Measurements from ENCODE around the gene SAYSD1. TPM values are rescaled to one million over a fixed set of nuclear protein-coding genes. Genes with fewer than 3 reads are reported as not detected.

SAYSD1 gene
- total RNA-seq, 1 donor: 10.8 TPM

- DNase-seq (ENCODE audit: low read depth in 2 of 3, low spot score in 2 of 3): no peak
Observed at GRCh38 chr6:39111280-39111679, 3.7 kb downstream of the SAYSD1 start.

DNA sequence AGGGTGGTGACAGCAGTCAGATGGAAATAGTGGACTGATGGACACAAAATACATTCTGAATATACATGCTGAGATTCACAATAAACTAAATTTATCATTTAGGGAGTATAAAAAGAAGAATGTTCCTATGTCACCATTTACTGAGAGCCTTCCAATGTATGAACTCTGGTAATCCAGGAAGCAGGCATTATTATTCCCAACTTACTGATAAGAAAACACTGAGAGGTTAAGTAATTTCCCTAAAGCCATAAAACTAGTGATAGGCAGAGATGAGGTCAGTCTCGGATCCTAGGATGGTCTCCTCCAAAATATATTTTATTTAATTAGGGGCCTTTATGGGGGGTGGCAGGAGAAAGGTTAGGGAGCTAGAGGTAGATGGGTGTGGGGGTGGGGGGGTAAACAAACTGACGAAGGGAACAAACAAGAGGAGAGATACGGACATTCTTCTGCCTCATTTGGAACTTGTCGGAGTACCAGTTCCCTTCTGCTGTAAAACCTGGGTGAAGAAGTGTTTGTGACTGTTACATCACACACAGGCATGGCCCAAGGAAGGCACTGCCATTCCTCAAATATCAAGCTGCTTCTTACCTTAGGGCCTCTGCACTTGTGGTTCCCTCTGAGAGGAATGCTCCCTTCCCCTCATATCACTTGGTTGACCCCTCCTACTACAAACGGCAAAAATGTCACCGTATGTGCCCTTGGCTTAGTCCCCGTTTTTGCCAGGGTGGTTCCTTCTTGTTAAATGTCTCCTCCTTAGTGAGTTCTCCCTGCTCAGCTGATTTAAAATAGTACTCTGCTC lies 6.7 kb downstream of the SAYSD1 start:
- no peak for DNase-seq (ENCODE audit: low read depth in 2 of 3, low spot score in 2 of 3)

DNA sequence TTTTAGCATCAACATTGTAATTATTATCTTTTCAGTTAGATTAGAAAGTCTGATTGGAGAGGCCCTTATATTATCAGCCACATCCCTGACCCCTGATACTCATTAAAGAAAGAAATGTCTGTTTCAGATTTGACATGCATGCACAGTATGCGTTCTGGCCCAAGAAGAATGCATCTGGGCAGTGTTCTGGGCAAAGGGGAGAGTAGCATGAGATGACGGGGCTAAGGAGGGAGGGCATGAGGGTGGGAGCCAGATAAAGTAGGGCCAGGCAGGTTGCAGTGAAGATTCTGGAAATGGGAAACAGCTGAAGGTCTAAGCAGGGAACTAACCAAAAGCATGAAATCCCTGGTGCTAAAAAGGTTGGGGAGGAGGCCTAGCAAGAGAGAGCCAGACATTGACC lies 7.3 kb downstream of the SAYSD1 start:
- DNase-seq (ENCODE audit: low read depth in 2 of 3, low spot score in 2 of 3): no peak

GRCh38 chr6:39107034-39107433 lies 8.0 kb downstream of the SAYSD1 start:
- DNase-seq (ENCODE audit: low read depth in 2 of 3, low spot score in 2 of 3): no peak

DNA sequence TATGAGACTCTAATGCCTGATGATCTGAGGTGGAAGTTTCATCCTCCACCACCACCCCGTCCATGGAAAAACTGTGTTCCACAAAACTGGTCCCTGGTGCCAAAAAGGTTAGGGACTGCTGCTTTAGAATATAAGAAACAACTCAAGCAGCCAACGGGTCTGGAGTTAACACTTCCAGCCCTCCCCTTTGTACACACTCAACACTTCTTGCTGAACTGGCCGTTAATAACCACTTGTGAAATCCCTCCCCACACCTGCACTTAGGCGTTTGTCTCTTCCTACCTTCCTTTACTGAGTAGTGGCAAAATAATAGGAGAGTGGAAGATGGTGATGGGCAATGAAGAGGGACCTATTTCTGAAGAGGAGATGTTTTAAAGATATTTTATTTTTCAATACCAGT lies 10.5 kb downstream of the SAYSD1 start:
- DNase-seq (ENCODE audit: low read depth in 2 of 3, low spot score in 2 of 3): no peak

DNA sequence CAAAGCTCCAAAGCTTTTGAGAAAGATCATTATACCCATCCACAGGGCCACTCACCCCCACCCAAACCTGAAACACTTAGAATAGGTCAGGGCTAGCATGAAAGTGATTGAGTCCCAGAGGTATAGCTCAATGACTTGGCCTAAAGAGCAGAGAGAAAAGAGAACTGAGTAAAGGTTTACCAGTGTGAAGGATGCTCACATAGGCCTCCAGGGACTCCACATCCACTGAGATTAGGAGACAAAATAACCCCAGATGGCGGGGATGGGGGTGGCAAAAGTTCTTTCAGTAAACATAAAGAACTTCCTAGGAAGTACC lies 12.2 kb downstream of the SAYSD1 start:
- DNase-seq (ENCODE audit: low read depth in 2 of 3, low spot score in 2 of 3): no peak

DNA sequence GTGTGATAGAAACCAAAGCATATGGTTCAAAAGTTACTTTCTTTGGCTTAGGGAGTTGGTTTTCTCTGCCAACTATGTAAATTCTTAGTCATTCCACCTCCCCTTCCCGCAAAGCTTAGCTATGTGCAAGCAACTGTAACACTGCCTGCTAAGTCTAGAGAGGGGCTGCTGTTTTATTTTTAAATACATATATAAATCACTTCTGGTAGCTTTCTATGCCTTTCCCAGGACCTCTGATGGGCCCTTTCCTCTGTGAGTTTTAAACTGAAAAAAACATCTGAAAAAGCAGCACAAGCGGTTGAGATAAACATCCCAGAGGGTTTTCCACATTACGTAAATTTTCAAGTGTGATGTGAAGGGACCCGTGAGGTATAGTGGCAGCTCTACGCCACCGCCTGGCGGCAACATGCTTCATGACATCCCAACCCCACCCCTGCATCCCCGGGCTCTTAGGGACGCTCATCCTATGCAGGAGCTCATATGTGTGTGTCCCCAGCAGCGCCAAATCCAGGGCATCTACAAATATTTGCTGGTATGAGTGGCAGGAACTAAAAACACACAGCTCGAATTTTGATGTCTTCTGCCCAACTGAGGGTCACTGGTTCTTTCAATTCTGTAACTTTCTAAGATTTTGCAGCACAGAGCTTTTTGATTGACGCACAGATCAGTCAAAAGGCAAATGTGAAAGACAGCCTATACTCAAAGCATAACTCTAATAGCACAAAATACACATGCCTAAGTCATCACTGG lies 12.7 kb downstream of the SAYSD1 start:
- DNase-seq (ENCODE audit: low read depth in 2 of 3, low spot score in 2 of 3): peak in 1 of 3 donors; percentile 55

- DNase-seq (ENCODE audit: low read depth in 2 of 3, low spot score in 2 of 3): peak in 1 of 3 donors; percentile 55
Observed at GRCh38 chr6:39100358-39100757, 14.6 kb downstream of the SAYSD1 start.

- DNase-seq (ENCODE audit: low read depth in 2 of 3, low spot score in 2 of 3): no peak
Observed at GRCh38 chr6:39095578-39095977, 19.4 kb downstream of the SAYSD1 start.

- DNase-seq (ENCODE audit: low read depth in 2 of 3, low spot score in 2 of 3): no peak
Observed at GRCh38 chr6:39093149-39093708, 21.8 kb downstream of the SAYSD1 start.

DNA sequence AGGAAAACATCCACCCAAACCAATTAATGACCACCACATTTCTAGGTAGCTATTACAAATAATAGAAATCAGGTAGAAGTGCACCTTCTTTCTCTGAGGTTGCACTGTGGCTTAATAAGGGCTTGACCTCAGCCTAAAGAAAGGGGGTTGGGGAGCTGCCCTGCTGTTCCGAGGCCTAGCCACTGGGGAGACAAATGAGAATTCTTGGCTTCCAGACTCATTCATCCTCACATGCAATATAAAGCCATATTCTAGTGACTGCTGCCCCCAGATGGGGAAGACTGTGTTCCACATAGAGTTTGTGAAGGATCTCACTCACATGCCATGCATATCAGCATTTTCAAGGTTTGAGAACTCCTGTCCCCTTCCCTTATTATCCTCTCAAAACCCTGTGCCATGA lies 22.9 kb downstream of the SAYSD1 start:
- DNase-seq (ENCODE audit: low read depth in 2 of 3, low spot score in 2 of 3): peak in 2 of 3 donors; percentile 44 to 66

GRCh38 chr6:39091220-39091619 lies 23.8 kb downstream of the SAYSD1 start:
- no peak for DNase-seq (ENCODE audit: low read depth in 2 of 3, low spot score in 2 of 3)

DNA sequence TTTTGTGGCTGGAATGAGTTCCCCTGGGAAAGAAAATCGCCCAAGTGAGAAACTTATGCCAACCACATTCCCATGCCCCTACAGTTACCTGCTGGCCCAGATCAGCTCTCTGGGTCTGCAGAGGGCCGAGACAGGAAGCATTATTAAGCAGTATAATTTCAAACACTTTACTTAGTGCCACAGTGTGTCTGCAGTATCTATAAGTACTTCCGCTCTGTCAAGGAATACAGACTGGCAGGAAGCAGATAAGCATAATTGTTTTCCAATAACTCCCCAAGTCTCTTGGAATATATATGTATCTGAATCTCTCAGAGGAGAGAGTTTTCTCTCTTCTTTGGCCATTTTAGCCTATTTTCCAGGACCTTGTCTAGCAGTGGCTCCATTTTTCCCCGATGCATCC lies 24.9 kb downstream of the SAYSD1 start:
- DNase-seq (ENCODE audit: low read depth in 2 of 3, low spot score in 2 of 3): peak in 1 of 3 donors; percentile 71

DNA sequence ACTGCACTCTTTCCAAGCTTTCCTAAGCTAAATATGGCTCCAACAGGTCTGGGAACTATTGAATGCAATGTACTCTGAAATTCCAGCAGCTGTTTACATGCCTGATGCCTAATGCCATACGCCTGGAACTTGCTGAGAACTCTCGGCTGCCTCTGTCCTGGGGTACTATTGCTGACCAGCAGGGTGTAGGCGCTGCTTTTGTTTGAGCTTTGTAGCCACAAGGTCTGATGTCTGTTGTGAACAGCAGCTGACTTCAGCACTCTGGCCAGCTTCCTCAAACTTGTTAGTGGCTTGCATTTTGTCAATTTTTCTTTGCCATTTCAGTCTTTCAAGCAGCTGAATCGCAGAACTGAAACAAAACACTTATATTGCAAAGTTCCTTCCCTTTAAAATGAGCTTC lies 26.7 kb downstream of the SAYSD1 start:
- DNase-seq (ENCODE audit: low read depth in 2 of 3, low spot score in 2 of 3): peak in 2 of 3 donors; percentile 67 to 84

- no peak for DNase-seq (ENCODE audit: low read depth in 2 of 3, low spot score in 2 of 3)
Observed at GRCh38 chr6:39087197-39087596, 27.8 kb downstream of the SAYSD1 start.

DNA sequence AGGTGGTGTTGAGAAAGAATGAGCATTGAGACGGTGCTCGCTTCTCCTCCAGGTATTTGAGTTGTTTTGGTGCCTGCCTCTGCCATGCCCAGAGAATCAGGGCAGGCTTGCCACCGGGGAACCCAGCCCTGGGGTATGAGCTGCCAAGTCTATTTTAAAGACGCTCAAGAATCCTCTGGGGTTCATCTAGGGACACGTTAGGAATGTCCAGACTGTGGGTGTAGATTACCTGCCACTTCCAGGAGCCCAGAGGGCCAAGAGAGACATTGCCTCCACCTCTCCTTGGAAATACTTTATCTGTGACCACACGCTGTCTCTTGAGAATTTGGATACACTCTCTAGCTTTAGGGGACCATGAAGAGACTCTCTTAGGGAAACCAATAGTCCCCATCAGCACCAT lies 28.3 kb downstream of the SAYSD1 start:
- no peak for DNase-seq (ENCODE audit: low read depth in 2 of 3, low spot score in 2 of 3)

GRCh38 chr6:39086294-39086693 lies 28.7 kb downstream of the SAYSD1 start:
- no peak for DNase-seq (ENCODE audit: low read depth in 2 of 3, low spot score in 2 of 3)

DNA sequence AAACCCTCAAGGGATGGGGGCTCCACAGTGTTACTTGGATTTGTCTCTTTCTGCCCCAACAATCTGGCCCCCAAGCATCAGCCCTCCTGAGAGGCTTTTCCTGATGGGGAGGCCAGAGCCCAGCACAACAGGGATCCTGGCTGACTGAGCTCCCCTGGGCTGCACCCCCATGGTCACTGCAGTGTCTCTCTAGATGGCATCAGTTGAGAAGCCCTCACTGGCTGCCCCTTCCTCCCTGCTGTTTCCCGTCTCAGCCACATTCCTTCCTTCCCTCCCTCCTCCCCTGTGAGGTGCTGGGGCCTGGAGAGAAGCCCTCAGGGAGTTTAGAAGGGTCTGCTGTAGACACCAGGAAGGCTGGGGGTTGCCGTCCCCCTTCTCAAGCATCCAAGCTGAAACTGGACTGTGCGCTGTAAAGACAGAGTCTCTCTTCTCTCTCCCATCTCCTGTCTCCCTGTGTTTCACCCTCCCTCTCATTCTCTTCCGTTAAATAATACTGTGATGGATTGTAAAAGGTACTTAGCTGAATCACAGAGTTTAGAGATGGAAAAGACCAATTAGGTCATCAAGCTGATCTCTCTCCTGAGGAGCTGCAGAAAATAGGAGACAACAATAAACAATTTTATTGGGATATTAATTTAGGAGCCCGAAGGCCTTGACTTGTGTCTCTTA lies 29.7 kb downstream of the SAYSD1 start:
- no peak for DNase-seq (ENCODE audit: low read depth in 2 of 3, low spot score in 2 of 3)

- no peak for DNase-seq (ENCODE audit: low read depth in 2 of 3, low spot score in 2 of 3)
Observed at GRCh38 chr6:39084506-39084905, 30.5 kb downstream of the SAYSD1 start.

DNA sequence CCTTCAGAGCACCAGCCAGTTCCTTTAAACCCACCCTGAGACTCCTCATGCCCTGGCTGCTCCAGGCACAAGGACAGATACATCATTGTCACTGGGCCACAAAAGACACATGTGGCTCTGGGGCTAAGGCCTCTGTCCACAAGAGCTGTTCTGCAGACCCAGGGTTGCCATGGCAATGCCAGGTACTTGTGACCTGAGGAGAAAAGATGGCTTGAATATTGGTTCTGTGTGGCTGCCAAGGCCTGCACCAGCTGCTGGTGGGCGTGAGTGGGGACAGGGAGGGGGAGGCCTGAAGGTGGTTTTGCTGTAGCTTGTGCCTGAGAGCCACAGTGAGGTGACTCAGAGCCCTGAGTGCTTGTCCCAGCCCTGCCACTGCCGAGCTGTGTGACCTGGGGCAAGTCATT lies 31.8 kb downstream of the SAYSD1 start:
- DNase-seq (ENCODE audit: low read depth in 2 of 3, low spot score in 2 of 3): peak in 1 of 3 donors; percentile 7

GRCh38 chr6:39082310-39082709 lies 32.7 kb downstream of the SAYSD1 start:
- DNase-seq (ENCODE audit: low read depth in 2 of 3, low spot score in 2 of 3): no peak

Data from hematopoietic multipotent progenitor cell (in vitro differentiated cells).